ENCODE results near the gene SCFD2.
"Not testable (repeated sequence)": the region's sequence is repeated elsewhere in the genome, so short reads cannot be mapped to it uniquely, and the experiment has no call there.

Gene SCFD2

GRCh38 chr4:53040851-53041250 lies 325.0 kb downstream of the SCFD2 start:
- no peak for DNase-seq

GRCh38 chr4:53040459-53040815 lies 325.4 kb downstream of the SCFD2 start:
- no peak for DNase-seq

GRCh38 chr4:53039741-53040458 lies 326.0 kb downstream of the SCFD2 start:
- DNase-seq = no peak

- DNase-seq = no peak
Observed at GRCh38 chr4:53037892-53038291, 328.0 kb downstream of the SCFD2 start.

GRCh38 chr4:53032908-53033307 lies 333.0 kb downstream of the SCFD2 start:
- DNase-seq = not testable (repeated sequence)

- no peak for DNase-seq
Observed at GRCh38 chr4:53026233-53026632, 339.6 kb downstream of the SCFD2 start.

- no peak for DNase-seq
Observed at GRCh38 chr4:53023677-53024299, 342.1 kb downstream of the SCFD2 start.

GRCh38 chr4:53022513-53023100 lies 343.3 kb downstream of the SCFD2 start:
- DNase-seq = no peak

GRCh38 chr4:53021754-53022512 lies 343.9 kb downstream of the SCFD2 start:
- no peak for DNase-seq

- peak; percentile 72 for DNase-seq
Observed at GRCh38 chr4:53019485-53020382, 346.1 kb downstream of the SCFD2 start.

- DNase-seq = no peak
Observed at GRCh38 chr4:53018471-53018870, 347.4 kb downstream of the SCFD2 start.

GRCh38 chr4:53016099-53016820 lies 349.6 kb downstream of the SCFD2 start:
- DNase-seq = no peak

GRCh38 chr4:53015681-53016080 lies 350.2 kb downstream of the SCFD2 start:
- peak; percentile 54 for DNase-seq

- no peak for DNase-seq
Observed at GRCh38 chr4:53014881-53015280, 351.0 kb downstream of the SCFD2 start.

- no peak for DNase-seq
Observed at GRCh38 chr4:53013873-53014775, 351.7 kb downstream of the SCFD2 start.

- DNase-seq = peak; percentile 33
Observed at GRCh38 chr4:53012738-53013137, 353.1 kb downstream of the SCFD2 start.

GRCh38 chr4:53011259-53011905 lies 354.5 kb downstream of the SCFD2 start:
- DNase-seq = no peak

GRCh38 chr4:53010318-53010717 lies 355.5 kb downstream of the SCFD2 start:
- DNase-seq = peak; percentile 8

- no peak for DNase-seq
Observed at GRCh38 chr4:53009824-53010223, 356.0 kb downstream of the SCFD2 start.

GRCh38 chr4:53007024-53007423 lies 358.8 kb downstream of the SCFD2 start:
- no peak for DNase-seq

Measured in EL (cell line).